GM12801 (cell line): ENCODE data around the gene PAX5.

Experiments used
- TF ChIP-seq, protein P1 (sequence below): IDR thresholded peaks from one replicate; pipeline ENCODE4 v1.5.1; 2011; ENCODE audit warnings: control low read depth; ENCODE audit not compliant: insufficient read length; ENCODE audit errors: extremely low read depth

Gene PAX5

DNA sequence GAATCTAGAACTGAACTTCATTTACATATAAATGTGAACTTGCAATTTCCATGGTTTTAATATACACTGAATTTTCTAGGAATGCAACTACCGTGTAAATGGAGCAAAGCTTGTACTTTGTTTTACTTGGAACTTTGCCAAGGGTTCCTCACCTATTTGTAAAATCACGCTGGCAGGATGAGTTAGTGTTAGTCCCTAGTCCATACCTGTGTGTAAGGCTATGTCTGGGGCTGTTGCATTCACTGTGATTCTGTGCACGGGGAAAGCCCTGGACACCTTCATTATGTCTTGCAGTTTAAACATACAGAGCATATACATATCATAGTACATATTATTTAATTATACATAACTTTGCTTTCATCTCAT is 119.9 kb downstream of the PAX5 start:
- TF ChIP-seq, protein P1, sequence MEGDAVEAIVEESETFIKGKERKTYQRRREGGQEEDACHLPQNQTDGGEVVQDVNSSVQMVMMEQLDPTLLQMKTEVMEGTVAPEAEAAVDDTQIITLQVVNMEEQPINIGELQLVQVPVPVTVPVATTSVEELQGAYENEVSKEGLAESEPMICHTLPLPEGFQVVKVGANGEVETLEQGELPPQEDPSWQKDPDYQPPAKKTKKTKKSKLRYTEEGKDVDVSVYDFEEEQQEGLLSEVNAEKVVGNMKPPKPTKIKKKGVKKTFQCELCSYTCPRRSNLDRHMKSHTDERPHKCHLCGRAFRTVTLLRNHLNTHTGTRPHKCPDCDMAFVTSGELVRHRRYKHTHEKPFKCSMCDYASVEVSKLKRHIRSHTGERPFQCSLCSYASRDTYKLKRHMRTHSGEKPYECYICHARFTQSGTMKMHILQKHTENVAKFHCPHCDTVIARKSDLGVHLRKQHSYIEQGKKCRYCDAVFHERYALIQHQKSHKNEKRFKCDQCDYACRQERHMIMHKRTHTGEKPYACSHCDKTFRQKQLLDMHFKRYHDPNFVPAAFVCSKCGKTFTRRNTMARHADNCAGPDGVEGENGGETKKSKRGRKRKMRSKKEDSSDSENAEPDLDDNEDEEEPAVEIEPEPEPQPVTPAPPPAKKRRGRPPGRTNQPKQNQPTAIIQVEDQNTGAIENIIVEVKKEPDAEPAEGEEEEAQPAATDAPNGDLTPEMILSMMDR, result no peak

DNA sequence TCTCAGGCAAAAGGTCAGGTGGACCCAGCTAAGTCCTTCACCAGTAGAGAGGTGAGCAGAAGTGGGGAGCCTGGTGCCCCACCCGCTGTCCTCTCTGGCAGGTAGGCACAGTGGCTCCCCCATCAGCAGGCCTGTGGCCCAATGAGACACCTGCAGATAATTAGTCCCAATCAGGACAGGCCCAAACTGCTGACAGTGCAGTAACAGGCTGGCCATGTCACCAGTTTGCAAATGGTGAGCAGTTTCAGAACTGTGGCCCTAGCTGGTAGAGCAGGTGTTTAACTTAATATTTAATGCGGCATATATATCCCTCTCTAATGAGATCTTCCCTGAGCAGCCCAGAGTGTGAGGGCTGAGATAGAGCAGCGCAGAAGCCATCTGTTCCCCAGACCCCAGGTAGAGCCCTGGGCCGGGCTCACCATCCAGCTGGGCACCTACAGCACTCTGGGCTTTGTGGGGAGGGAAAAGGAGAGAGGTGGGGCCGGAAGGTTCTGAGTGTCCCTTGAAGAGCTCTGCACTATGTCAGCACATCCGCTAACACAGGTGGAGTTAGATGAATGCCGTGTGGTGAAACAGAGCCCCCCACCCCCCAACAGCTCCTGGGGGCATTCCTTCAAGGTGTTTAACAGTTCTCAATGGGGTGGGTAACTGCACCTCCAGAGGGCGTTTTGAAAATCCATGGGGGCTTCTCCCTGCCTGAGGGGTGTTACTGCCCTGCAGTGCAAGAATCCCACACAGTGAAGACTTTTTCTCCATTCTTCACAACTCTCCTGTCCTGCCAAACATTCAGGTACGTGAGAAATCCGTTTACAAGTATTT is 120.5 kb downstream of the PAX5 start:
- TF ChIP-seq, protein P1, result no peak

DNA sequence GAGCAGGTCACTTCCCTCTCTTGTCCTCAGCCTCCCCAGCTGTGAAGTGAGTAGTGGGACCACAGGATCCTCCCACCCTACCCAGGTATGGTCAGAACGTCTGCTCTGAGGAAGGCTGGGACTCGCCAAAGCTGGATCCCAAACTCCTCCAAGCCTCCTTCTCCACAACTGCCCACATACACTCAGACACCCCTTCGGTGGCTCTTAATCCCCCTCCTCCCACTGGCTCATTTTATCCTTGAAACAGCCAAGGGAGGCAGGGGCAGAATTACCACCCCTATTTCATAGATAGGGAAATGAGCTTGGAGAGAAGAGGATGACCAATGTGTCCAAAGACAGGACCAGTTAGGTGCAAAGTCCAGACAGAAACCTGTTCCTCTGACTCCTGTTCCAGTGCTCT is 121.4 kb downstream of the PAX5 start:
- TF ChIP-seq, protein P1, result no peak

DNA sequence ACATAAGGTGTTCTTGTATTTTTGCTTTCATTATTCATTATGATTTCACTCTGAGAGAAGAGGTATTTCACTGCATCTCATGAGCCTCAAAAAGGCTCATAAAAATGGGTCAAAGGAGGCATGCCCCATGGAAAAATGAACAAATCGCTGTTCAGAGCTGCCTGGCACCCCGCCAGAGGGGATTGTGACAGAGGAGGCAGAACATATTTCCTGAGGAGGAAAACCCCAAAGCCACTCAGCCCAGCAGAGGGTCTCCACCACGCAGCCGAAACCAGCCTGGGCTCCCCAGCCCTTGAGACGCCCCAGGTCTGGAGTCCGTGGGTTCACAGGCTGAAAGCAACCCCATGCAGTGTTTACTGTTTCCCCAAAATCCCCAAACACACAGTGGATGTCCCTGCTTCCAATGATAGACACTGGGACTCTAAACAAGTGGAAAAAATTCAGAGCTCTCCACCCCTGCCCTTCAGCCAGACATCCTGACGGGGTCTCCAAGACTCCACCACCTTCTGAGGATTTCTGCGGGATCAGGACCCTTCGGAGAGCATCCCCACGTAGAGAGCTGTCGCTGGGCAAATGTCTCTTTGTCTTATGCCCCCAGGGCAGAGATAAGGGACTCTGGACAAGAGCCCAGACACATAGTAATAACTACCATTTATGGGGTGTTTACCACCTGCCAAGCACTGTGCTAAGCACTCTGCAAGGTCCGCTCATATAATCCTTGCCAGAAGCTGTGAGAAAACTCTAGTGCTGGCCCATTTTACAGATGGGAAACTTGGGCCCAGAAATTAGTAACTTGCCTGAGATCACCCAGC is 122.3 kb downstream of the PAX5 start:
- TF ChIP-seq, protein P1, result no peak

DNA sequence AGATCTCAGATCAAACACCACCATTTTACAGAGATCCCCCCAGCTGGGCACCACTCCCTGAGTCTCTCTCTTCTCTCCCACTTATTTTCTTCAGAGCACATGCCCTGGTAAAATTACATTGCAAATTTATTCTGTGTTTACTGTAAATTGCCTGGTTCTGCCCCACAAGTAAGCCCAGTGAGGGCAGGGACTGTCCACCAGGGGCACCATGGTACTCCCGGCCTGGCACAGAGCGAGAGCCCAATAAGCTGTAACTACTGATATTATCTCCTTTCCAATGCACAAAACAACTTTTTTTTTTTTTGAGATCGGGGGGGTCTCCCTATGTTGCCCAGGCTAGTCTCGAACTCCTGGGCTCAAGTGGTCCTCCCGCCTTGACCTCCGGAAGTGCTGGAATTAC is 123.0 kb downstream of the PAX5 start:
- TF ChIP-seq, protein P1, result no peak

DNA sequence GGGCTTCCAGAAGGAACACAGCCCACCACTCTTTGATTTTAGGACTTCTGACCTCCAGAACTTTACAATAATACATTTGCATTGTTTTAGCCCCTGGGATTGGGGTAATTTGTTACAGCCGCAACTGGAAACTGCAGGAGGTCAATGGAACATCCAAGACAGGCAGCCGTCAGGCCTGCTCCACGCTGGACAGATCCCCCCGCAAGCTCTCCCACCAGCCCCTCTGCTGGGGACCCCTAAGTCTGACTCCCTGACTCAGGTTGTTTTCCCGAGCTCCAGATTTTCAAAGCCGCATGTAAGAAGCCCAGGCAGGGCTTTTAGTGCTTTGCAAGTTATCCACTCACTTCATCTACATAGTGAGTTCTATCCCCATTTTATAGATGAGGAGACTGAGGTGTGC is 127.6 kb downstream of the PAX5 start:
- TF ChIP-seq, protein P1, result no peak
